ENCODE results near the gene SPOCD1.

- no peak for TF ChIP-seq SETDB1 (IDR thresholded peaks at IDR 0.05; ENCODE audit: insufficient read length, low read length)
- no peak for TF ChIP-seq SALL2 (tag by site-specific recombination; IDR thresholded peaks at IDR 0.05; ENCODE audit: borderline replicate concordance)
- no peak for TF ChIP-seq CTCF (tag by site-specific recombination; IDR thresholded peaks at IDR 0.05)
- TF ChIP-seq ZBTB26 (tag by site-specific recombination; optimal IDR thresholded peaks at IDR 0.05) = no peak
- TF ChIP-seq ZNF221 (tag by site-specific recombination; IDR thresholded peaks at IDR 0.05; ENCODE audit: borderline replicate concordance) = no peak
- TF ChIP-seq ZNF510 (tag by site-specific recombination; IDR thresholded peaks at IDR 0.05; ENCODE audit: insufficient replicate concordance) = no peak
- no peak for TF ChIP-seq ZNF23 (tag by site-specific recombination; IDR thresholded peaks at IDR 0.05; ENCODE audit: borderline replicate concordance)
- no peak for TF ChIP-seq ZNF362 (tag by site-specific recombination; IDR thresholded peaks at IDR 0.05)
- no peak for TF ChIP-seq ZNF121 (tag by site-specific recombination; IDR thresholded peaks at IDR 0.05)
Observed at GRCh38 chr1:31823780-31824179, 8.0 kb upstream of the SPOCD1 start.

Measured in HEK293 (cell line).